Right cardiac atrium (tissue), 5 donors: ENCODE data around the gene CCDC54. TPM values are rescaled to one million over a fixed set of nuclear protein-coding genes. Genes with fewer than 3 reads are reported as not detected.

Experiments
- ATAC-seq, 2 donors: fragments of 200-7000 bp; cut with Tn5 transposase; one replicate each; pipeline versions ENCODE4 v1.8.0 to v1.9.1; 2020; ENCODE audit warnings: moderate library complexity in 2 of 2, mild to moderate bottlenecking in 1 of 2
- DNase-seq, 3 donors: peaks; one replicate each; pipeline ENCODE4 v3.0.0-alpha.2; 2020
- H3K27ac ChIP-seq: one replicate; pipeline ENCODE4 v1.5.1; 2013; ENCODE audit warnings: mild to moderate bottlenecking, low read length, control low read depth, moderate library complexity
- H3K27me3 ChIP-seq: one replicate; pipeline ENCODE4 v1.6.1; 2013; ENCODE audit not compliant: control insufficient read depth, insufficient read depth
- H3K4me1 ChIP-seq: one replicate; pipeline ENCODE4 v1.6.1; 2013; ENCODE audit warnings: low read length; ENCODE audit not compliant: control insufficient read depth, insufficient read depth
- H3K4me3 ChIP-seq: one replicate; pipeline ENCODE4 v1.5.1; 2013; ENCODE audit warnings: low read length, control low read depth
- H3K9me3 ChIP-seq: one replicate; pipeline ENCODE4 v1.6.1; 2013; ENCODE audit warnings: low read length; ENCODE audit not compliant: control insufficient read depth
- WGBS: extraction: QIAGEN DNeasy Blood & Tissue Kit; methylation state at CpG from one replicate; pipeline ENCODE4 v1.1.7; 2013; 5-methylcytosine and 5-hydroxymethylcytosine counted together
- intact Hi-C, 4 donors: fragments of 100-400 bp; cut with DNase I; formaldehyde crosslinking; loops; one replicate each; pipeline versions ENCODE4 v1.11.0 to v1.14.0; 2022 to 2023
- polyA plus RNA-seq: library from polyadenylated mRNA; stranded (reverse); fragments of 200-250 nt; gene quantifications from one replicate; pipeline ENCODE4 v1.2.3, GENCODE V29; 2013
- total RNA-seq, 4 donors: library from RNA; stranded (reverse); fragmentation: NEBNext Ultra II Directional; extraction: Animal tissue kit (Norgen Biotek cat#: 25700); gene quantifications; one replicate each; pipeline ENCODE4 v1.2.1, GENCODE V29; 2021
- donor health status: healthy with polysubstance abuse.
- donor health status: DM: no; HTN: yes; CAD: no.
- donor health status: DM: no; HTN: no; CAD: no.
- donor health status: DM: no; HTN: yes; CAD: no; lungs with severe emphysema.
- donor health status: DM: yes; HTN: yes; CAD: no.

CCDC54 gene
- total and polyA plus RNA-seq, 5 donors, result not detected

GRCh38 chr3:107392549-107393165, 15.4 kb downstream of the CCDC54 start:
- Histone ChIP-seq H3K4me1 (no peaks in the 10 kb centered on the region), H3K27me3 (no peaks in the 10 kb centered on the region), H3K9me3 (no peaks in the 10 kb centered on the region), H3K4me3 (no peak overlapping the region), H3K27ac (no peak overlapping the region)
- no peak for DNase-seq
- 82% methylated on average over 3 of the region's 3 CpGs for WGBS
- no peak for ATAC-seq
- intact Hi-C loops, result no loop called here

- DNase-seq, result no peak
- H3K27ac ChIP-seq, result no peak overlapping the region
- H3K27me3 ChIP-seq, result no peaks in the 10 kb centered on the region
- no peak for ATAC-seq
- H3K9me3 ChIP-seq, result peaks cover 2% of the 10 kb centered on the region
- intact Hi-C loops, result no loop called here
- no peaks in the 10 kb centered on the region for H3K4me1 ChIP-seq
- H3K4me3 ChIP-seq, result no peak overlapping the region
- WGBS, result 95% methylated on average over 1 of the region's 1 CpG
Observed at GRCh38 chr3:107394502-107394901, 17.3 kb downstream of the CCDC54 start.

- ATAC-seq (no peak), DNase-seq (no peak)
- no peak overlapping the region for H3K4me3 ChIP-seq
- H3K4me1 ChIP-seq, result no peaks in the 10 kb centered on the region
- no peak overlapping the region for H3K27ac ChIP-seq
- peaks cover 2% of the 10 kb centered on the region for H3K9me3 ChIP-seq
- intact Hi-C loops, result no loop called here
- H3K27me3 ChIP-seq, result no peaks in the 10 kb centered on the region
- 86% methylated on average over 2 of the region's 2 CpGs for WGBS
Observed at GRCh38 chr3:107395066-107395465, 17.8 kb downstream of the CCDC54 start.

DNA sequence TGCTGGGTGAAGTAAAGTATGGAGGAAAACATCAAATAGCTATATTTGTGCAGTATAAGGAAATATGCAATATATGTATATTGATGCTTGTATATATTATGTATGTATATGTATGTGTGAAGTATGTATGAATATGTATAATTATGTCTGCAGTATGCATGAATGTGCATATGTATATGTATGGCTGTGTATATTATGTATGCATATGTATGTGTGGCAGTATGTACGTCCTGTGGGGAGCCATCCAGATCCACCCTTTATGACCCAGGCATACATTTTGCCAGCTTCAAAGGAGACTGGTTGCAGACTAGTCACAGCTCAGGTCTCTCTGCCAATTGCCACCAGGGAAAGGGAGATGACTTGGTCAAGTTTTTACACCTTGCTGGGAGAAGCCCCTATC, 24.1 kb downstream of the CCDC54 start:
- DNase-seq (no peak), ATAC-seq (no peak)
- Histone ChIP-seq H3K27ac (no peak overlapping the region), H3K4me3 (no peak overlapping the region), H3K9me3 (peaks cover 2% of the 10 kb centered on the region), H3K4me1 (no peaks in the 10 kb centered on the region), H3K27me3 (no peaks in the 10 kb centered on the region)
- WGBS, result 77% methylated on average over 1 of the region's 1 CpG
- intact Hi-C loops, result no loop called here

DNA sequence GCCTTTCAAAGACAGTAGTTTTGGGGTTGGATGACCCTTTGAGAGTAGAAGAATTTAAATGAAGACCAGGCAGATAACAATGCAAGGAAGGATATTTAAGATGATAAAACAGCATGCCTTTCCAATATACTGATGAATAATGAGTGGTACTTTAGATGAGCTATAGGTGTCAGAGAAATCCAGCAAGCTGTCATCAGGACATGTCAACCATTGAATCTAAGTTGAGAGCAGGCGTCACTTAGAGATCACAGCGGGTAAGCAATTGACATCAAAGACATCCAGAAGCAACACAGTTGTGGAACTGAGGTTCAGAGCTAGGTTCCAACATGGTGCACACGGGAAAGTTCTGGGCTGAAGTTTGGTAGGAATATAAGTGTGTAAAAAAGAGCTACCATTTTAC, 25.0 kb downstream of the CCDC54 start:
- peaks cover 2% of the 10 kb centered on the region for H3K9me3 ChIP-seq
- ATAC-seq (no peak), DNase-seq (no peak)
- 72% methylated on average over 3 of the region's 3 CpGs for WGBS
- H3K4me3 ChIP-seq, result no peak overlapping the region
- no peaks in the 10 kb centered on the region for H3K4me1 ChIP-seq
- intact Hi-C loops, result no loop called here
- no peaks in the 10 kb centered on the region for H3K27me3 ChIP-seq
- H3K27ac ChIP-seq, result no peak overlapping the region

DNA sequence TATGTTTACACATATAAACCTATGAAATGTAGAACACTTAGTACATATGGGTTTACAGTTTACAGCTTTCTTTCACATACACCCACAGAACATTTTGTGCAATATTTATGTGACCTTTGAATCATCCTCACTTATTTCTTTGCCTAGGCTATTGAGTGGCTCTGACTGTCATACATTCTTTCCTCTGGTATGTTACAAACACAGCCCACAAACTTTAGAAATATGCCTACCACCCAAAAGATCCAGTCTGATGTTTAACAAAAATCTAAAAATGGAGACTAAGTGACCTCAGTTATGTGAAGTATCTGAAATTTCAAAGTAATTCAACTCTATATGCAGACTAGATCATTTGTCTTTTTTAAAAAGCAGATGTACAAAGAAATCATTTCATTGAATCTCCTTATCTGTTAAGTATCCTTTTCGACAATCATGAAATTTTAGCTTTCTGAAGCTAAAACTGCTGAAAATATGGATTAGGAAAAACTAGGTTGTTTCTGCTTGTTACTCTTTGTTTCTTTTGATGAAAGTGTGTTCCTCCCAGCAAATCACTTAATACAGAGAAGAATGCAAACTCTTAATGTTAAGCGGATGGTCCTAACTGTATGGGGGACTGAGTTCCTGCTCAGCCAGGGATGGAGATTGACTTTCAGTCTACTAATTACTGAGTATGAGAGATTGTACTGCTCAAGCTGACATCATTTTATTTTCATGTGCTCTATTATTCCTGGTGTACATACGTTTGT, 27.7 kb downstream of the CCDC54 start:
- no peaks in the 10 kb centered on the region for H3K27me3 ChIP-seq
- H3K4me3 ChIP-seq, result no peak overlapping the region
- no peak overlapping the region for H3K27ac ChIP-seq
- no peak for DNase-seq
- no peaks in the 10 kb centered on the region for H3K4me1 ChIP-seq
- intact Hi-C loops, result no loop called here
- H3K9me3 ChIP-seq, result no peaks in the 10 kb centered on the region
- ATAC-seq, result no peak
- 81% methylated on average over 3 of the region's 3 CpGs for WGBS

- H3K27me3 ChIP-seq, result no peaks in the 10 kb centered on the region
- WGBS, result 39% methylated on average over 2 of the region's 2 CpGs
- H3K4me3 ChIP-seq, result no peak overlapping the region
- no peak overlapping the region for H3K27ac ChIP-seq
- ATAC-seq, result no peak
- intact Hi-C loops, result no loop called here
- no peaks in the 10 kb centered on the region for H3K9me3 ChIP-seq
- H3K4me1 ChIP-seq, result no peaks in the 10 kb centered on the region
- DNase-seq, result no peak
Observed at GRCh38 chr3:107407355-107407754, 30.1 kb downstream of the CCDC54 start.

DNA sequence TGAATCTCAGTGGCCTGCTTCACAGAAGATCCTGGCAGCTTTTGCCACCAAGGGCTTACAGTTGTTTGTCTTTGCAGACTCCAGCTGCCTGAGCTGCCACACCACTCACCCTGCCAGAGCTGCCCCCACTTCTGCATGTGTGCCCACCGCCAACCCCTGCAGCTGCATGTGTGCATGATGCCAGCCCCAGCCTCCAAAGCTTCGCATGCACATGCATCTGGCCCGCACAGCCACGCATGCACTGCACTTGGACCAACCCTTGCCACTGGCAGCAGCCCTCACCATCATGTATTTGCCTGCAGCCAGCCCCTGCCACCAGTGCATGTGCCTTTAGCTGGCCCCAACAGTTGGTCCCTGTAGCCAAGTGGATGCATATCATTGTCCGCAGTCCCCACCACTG, 31.3 kb downstream of the CCDC54 start:
- no peaks in the 10 kb centered on the region for H3K4me1 ChIP-seq
- H3K4me3 ChIP-seq, result no peak overlapping the region
- no peak for DNase-seq
- no peaks in the 10 kb centered on the region for H3K9me3 ChIP-seq
- no peaks in the 10 kb centered on the region for H3K27me3 ChIP-seq
- no peak overlapping the region for H3K27ac ChIP-seq
- intact Hi-C loops, result no loop called here
- WGBS, result 97% methylated on average over 5 of the region's 5 CpGs
- no peak for ATAC-seq

DNA sequence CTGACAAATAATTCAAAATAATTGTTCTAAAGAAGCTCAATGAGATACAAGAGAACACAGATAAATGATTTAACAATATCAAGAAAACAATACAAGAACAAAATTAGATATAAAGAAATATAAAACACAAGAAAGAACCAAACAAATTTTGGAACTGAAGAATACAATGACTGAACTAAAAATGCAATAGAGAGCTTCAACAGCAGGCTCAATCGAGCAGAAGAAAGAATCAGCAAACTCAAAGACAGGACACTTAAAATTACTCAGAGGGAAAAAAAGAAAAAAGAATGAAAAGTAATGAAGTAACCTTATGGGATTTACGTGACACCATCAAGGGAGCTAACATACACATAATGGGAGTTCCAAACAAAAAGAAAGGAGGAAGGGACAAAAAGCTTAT, 32.1 kb downstream of the CCDC54 start:
- Histone ChIP-seq H3K4me1 (no peaks in the 10 kb centered on the region), H3K27ac (no peak overlapping the region), H3K9me3 (no peaks in the 10 kb centered on the region), H3K4me3 (no peak overlapping the region), H3K27me3 (no peaks in the 10 kb centered on the region)
- ATAC-seq (no peak), DNase-seq (no peak)
- intact Hi-C loops, result no loop called here
- 90% methylated on average over 2 of the region's 2 CpGs for WGBS

GRCh38 chr3:107410606-107411005, 33.4 kb downstream of the CCDC54 start:
- intact Hi-C loops, result no loop called here
- ATAC-seq (no peak), DNase-seq (no peak)
- Histone ChIP-seq H3K4me1 (no peaks in the 10 kb centered on the region), H3K27me3 (no peaks in the 10 kb centered on the region), H3K9me3 (no peaks in the 10 kb centered on the region), H3K27ac (no peak overlapping the region), H3K4me3 (no peak overlapping the region)
- WGBS, result 88% methylated on average over 1 of the region's 1 CpG

DNA sequence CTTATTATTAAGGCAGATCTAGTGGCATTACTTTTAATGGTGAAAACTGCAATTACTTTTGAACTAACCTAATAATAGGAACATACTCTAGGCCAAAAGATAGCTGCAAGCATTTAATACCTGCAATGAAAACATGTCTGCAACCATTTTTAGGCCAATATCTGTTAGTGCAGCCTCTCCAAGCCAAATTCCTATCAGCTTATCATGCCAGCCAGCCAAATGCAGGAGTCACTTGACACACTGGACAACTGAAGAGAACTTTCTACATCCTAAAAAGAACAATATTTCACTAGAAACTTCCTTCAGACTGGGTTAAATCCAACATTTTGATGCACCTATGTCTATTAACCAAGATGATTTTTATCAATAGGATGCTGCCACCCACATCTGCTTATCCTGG, 33.8 kb downstream of the CCDC54 start:
- no peaks in the 10 kb centered on the region for H3K27me3 ChIP-seq
- no peaks in the 10 kb centered on the region for H3K4me1 ChIP-seq
- DNase-seq (no peak), ATAC-seq (no peak)
- intact Hi-C loops, result no loop called here
- no peak overlapping the region for H3K4me3 ChIP-seq
- H3K9me3 ChIP-seq, result no peaks in the 10 kb centered on the region
- H3K27ac ChIP-seq, result no peak overlapping the region

DNA sequence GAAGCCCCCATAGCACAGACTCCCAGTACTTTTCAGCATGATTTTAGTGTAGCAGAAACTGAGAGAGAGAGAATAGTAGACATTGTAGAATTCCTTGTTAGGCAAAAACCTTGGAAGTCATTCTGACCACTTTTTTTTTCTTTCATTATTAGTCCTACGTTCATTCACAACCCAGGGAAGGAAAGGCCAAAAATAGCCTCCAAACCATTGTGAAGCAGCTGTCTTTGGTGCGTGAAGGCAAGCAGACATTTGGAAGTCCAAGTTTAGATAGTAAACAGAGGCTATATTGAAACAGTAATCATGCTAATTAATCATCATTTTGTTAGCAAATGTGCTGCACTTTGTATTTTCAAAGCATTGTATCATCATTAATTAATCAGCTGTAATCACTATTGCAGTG, 34.5 kb downstream of the CCDC54 start:
- no peak overlapping the region for H3K4me3 ChIP-seq
- no peaks in the 10 kb centered on the region for H3K4me1 ChIP-seq
- H3K27me3 ChIP-seq, result no peaks in the 10 kb centered on the region
- intact Hi-C loops, result no loop called here
- ATAC-seq (no peak), DNase-seq (no peak)
- no peaks in the 10 kb centered on the region for H3K9me3 ChIP-seq
- H3K27ac ChIP-seq, result no peak overlapping the region
- 29% methylated on average over 2 of the region's 2 CpGs for WGBS
